K562 (cell line): ENCODE data around the gene CYP24A1. TPM values are rescaled to one million over a fixed set of nuclear protein-coding genes. Genes with fewer than 3 reads are reported as not detected.

ENCODE experiments used
- ADNP ChIP-seq: fragments of 200-800 bp; sonication (Bioruptor generic); IDR thresholded peaks from 2 replicates; pipeline ENCODE4 v1.6.1; 2016; ENCODE audit warnings: missing genetic modification characterization, missing compliant biosample characterization
- CBX1 ChIP-seq: sonication (generic); IDR thresholded peaks from 2 replicates; pipeline ENCODE4 v1.6.1; 2016; ENCODE audit warnings: antibody characterized with exemption, low read depth, mild to moderate bottlenecking
- SUPT5H ChIP-seq: fragments of 450-650 bp; IDR thresholded peaks from 2 replicates; pipeline ENCODE4 v1.6.1; 2016
- polyA plus RNA-seq, 8 experiments: library from polyadenylated mRNA; depleted of rRNA in 4 of 8; stranded (reverse) in 5 of 8; unstranded in 3 of 8; fragments of >200 nt; fragmentation: Nextera tagmentation in 2 of 8; fragmentation: Illumina TruSeq in 1 of 8; extraction: Ambion mirVana in 2 of 8; extraction: Trizol in 1 of 8; gene quantifications; 2 replicates each; pipeline versions ENCODE4 v1.2.1 to v1.2.3, GENCODE V29; 2011 to 2014; ENCODE audit warnings: inconsistent platforms in 1 of 8, missing spikeins in 1 of 8
- total RNA-seq, 7 experiments: library from RNA; depleted of rRNA in 6 of 7; stranded (reverse); fragments of >200 nt in 6 of 7; fragmentation: Illumina TruSeq in 2 of 7; extraction: Trizol in 2 of 7; gene quantifications; 2 replicates each; pipeline versions ENCODE4 v1.2.1 to v1.2.3, GENCODE V29; 2011 to 2021; ENCODE audit warnings: low replicate concordance in 1 of 7
- TF ChIP-seq, protein P1 (sequence below), 2 experiments: fragments of 450-650 bp; IDR thresholded peaks; 2 replicates each; pipeline ENCODE4 v1.6.1; 2016; ENCODE audit warnings: mild to moderate bottlenecking in 2 of 2, borderline replicate concordance in 1 of 2, low read depth in 1 of 2, moderate library complexity in 1 of 2
- TF ChIP-seq, protein P2 (sequence below): fragments of 450-650 bp; formaldehyde crosslinking; IDR thresholded peaks from 2 replicates; pipeline ENCODE4 v1.4.0; 2020; ENCODE audit warnings: mild to moderate bottlenecking, moderate library complexity
- TF ChIP-seq, protein P3 (sequence below): IDR thresholded peaks from 2 replicates; pipeline ENCODE4 v1.6.1; 2012; ENCODE audit warnings: low read depth, low read length, improper control_type of control experiment, borderline replicate concordance

Gene CYP24A1
- total and polyA plus RNA-seq, 9 of the 15 experiments (the other 6 are each of a cell fraction or from before 2014, with no cell fraction given): 0.04 TPM; not detected in 8

DNA sequence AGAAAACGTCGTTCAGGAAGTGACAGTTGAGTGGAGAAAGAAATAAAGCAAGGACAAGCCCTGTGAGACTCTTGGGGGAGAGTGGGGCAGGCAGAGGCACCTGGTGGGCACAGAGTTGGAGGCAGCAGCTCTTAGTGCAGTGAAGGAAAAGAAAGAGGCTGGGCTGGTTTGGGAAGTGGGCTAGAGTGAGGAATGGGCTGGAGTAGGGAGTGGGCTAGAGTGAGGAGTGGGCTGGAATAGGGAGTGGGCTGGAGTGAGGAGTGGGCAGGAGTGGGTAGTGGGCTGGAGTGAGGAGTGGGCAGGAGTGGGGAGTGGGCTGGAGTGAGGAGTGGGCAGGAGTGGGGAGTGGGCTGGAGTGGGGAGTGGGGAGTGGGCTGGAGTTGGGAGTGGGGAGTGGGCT is 59.7 kb downstream of the CYP24A1 start (continued):
- TF ChIP-seq, protein P1, sequence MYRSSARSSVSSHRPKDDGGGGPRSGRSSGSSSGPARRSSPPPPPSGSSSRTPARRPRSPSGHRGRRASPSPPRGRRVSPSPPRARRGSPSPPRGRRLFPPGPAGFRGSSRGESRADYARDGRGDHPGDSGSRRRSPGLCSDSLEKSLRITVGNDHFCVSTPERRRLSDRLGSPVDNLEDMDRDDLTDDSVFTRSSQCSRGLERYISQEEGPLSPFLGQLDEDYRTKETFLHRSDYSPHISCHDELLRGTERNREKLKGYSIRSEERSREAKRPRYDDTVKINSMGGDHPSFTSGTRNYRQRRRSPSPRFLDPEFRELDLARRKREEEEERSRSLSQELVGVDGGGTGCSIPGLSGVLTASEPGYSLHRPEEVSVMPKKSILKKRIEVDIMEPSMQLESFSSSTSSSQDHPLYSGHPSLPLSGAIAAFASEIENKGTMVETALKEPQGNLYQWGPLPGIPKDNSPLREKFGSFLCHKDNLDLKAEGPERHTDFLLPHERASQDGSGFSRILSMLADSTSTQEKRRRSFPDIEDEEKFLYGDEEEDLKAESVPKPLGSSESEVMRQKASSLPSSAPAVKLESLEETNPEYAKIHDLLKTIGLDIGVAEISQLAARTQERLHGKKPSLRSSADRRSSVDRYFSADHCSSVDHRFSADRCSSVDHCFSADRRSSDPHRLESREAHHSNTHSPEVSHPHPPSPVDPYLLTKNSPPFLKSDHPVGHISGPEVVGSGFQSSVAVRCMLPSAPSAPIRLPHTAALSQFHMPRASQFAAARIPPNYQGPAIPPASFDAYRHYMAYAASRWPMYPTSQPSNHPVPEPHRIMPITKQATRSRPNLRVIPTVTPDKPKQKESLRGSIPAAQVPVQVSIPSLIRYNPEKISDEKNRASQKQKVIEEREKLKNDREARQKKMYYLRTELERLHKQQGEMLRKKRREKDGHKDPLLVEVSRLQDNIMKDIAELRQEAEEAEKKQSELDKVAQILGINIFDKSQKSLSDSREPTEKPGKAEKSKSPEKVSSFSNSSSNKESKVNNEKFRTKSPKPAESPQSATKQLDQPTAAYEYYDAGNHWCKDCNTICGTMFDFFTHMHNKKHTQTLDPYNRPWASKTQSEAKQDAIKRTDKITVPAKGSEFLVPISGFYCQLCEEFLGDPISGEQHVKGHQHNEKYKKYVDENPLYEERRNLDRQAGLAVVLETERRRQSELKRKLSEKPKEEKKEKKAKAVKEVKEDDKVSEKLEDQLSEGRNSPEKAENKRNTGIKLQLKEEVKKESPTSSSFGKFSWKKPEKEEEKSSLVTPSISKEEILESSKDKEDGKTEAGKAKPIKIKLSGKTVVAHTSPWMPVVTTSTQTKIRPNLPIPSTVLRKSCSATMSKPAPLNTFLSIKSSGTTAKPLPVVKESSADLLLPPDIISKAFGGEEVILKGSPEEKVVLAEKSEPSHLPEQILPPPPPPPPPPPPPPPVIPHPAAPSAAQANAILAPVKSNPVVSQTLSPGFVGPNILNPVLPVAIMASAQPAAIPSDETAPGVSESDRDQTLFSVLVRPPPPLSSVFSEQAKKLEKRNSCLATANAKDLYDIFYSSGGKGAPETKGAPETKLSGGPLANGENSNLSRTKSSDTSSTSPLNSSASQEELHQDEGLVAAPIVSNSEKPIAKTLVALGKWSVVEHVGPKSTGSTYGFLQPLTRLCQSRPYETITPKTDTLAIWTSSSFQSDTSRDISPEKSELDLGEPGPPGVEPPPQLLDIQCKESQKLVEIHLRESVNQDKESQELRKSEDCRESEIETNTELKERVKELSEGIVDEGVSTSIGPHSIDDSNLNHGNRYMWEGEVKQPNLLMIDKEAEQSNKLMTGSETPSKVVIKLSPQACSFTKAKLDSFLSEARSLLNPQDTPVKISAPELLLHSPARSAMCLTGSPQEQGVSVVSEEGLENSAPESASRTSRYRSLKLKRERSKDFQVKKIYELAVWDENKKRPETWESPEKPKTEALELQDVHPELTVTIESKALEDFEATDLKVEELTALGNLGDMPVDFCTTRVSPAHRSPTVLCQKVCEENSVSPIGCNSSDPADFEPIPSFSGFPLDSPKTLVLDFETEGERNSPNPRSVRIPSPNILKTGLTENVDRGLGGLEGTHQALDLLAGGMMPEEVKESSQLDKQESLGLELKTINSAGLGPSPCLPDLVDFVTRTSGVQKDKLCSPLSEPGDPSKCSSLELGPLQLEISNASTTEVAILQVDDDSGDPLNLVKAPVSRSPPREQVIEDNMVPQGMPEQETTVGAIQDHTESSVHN (IDR thresholded peaks at IDR 0.05; ENCODE audit: borderline replicate concordance in 1 of 2, low read depth in 1 of 2): no peak
- TF ChIP-seq, protein P2, sequence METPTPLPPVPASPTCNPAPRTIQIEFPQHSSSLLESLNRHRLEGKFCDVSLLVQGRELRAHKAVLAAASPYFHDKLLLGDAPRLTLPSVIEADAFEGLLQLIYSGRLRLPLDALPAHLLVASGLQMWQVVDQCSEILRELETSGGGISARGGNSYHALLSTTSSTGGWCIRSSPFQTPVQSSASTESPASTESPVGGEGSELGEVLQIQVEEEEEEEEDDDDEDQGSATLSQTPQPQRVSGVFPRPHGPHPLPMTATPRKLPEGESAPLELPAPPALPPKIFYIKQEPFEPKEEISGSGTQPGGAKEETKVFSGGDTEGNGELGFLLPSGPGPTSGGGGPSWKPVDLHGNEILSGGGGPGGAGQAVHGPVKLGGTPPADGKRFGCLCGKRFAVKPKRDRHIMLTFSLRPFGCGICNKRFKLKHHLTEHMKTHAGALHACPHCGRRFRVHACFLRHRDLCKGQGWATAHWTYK (CRISPR knock-in tag): no peak
- TF ChIP-seq ADNP (tag): no peak
- no peak for TF ChIP-seq CBX1
- TF ChIP-seq SUPT5H: no peak
- TF ChIP-seq, protein P3, sequence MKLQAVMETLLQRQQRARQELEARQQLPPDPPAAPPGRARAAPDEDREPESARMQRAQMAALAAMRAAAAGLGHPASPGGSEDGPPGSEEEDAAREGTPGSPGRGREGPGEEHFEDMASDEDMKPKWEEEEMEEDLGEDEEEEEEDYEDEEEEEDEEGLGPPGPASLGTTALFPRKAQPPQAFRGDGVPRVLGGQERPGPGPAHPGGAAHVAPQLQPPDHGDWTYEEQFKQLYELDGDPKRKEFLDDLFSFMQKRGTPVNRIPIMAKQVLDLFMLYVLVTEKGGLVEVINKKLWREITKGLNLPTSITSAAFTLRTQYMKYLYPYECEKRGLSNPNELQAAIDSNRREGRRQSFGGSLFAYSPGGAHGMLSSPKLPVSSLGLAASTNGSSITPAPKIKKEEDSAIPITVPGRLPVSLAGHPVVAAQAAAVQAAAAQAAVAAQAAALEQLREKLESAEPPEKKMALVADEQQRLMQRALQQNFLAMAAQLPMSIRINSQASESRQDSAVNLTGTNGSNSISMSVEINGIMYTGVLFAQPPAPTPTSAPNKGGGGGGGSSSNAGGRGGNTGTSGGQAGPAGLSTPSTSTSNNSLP: no peak
- TF ChIP-seq, all 486 proteins: peak for 0
